HepG2 (cell line): ENCODE results near the gene DENND2A. TPM values are rescaled to one million over a fixed set of nuclear protein-coding genes. Genes with fewer than 3 reads are reported as not detected.

Experiments used
- SP140L ChIP-seq: sonication (generic); formaldehyde crosslinking; IDR thresholded peaks from 2 replicates; pipeline ENCODE4 v1.4.0; 2020; ENCODE audit warnings: missing genetic modification reagents, borderline replicate concordance
- THAP11 ChIP-seq: IDR thresholded peaks from 2 replicates; pipeline ENCODE4 v1.6.1; 2016; ENCODE audit warnings: missing biosample characterization, missing genetic modification reagents
- polyA plus RNA-seq, 8 experiments: library from polyadenylated mRNA; depleted of rRNA in 3 of 8; stranded (reverse) in 7 of 8; unstranded in 1 of 8; fragments of >200 nt; fragmentation: Illumina TruSeq in 4 of 8; extraction: Trizol in 4 of 8; gene quantifications; 2 replicates each; pipeline versions ENCODE4 v1.2.1 to v1.2.3, GENCODE V29; 2011 to 2016; ENCODE audit warnings: low read depth in 4 of 8, missing spikeins in 1 of 8, mixed read lengths in 1 of 8; ENCODE audit not compliant: insufficient read depth in 1 of 8
- total RNA-seq, 5 experiments: library from RNA; depleted of rRNA; stranded (reverse); fragments of >200 nt; fragmentation: Illumina TruSeq; extraction: Trizol; gene quantifications; 2 replicates each; pipeline ENCODE4 v1.2.3, GENCODE V29; 2016; ENCODE audit warnings: low read depth in 1 of 5
- TF ChIP-seq, protein P1 (sequence below): sonication (generic); formaldehyde crosslinking; conservative IDR thresholded peaks from 2 replicates; pipeline ENCODE4 v1.8.1; 2023; ENCODE audit warnings: missing genetic modification reagents
- TF ChIP-seq, protein P2 (sequence below), 2 experiments: sonication (generic) in 1 of 2; formaldehyde crosslinking in 1 of 2; IDR thresholded peaks; 2 replicates each; pipeline versions ENCODE4 v1.5.1 to v1.6.1; 2011 to 2020; ENCODE audit warnings: borderline replicate concordance in 1 of 2, low read depth in 1 of 2, low read length in 1 of 2, mild to moderate bottlenecking in 1 of 2, missing genetic modification reagents in 1 of 2, moderate library complexity in 1 of 2
- TF ChIP-seq, protein P3 (sequence below): sonication (generic); formaldehyde crosslinking; IDR thresholded peaks from 2 replicates; pipeline ENCODE4 v1.8.1; 2023; ENCODE audit warnings: missing genetic modification reagents, inconsistent platforms, borderline replicate concordance
- TF ChIP-seq, protein P4 (sequence below): sonication (generic); formaldehyde crosslinking; IDR thresholded peaks from 2 replicates; pipeline ENCODE4 v1.5.0; 2020; ENCODE audit warnings: missing genetic modification reagents

DENND2A gene
- total and polyA plus RNA-seq, 2 of the 13 experiments (the other 11 are each of a cell fraction or from before 2014, with no cell fraction given): not detected

DNA sequence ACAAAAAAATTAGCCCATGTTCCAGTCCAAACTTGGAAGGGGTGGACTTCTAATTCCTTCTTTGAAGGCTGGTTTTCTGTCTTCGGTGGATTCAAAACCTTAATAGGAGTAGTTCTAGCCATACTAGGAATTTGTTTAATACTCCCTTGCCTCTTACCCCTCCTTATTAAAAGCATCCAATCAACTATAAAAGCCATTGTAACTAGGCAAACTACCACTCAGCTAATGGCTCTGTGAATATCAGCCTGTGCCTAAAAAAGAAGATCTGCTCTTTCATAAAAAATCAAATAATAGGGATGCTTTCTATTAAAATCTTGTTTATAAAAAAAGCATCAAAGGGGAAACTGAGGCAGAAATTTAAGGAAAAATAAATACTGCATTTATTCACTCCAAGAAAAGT is 28.0 kb upstream of the DENND2A start (continued):
- TF ChIP-seq, protein P1, sequence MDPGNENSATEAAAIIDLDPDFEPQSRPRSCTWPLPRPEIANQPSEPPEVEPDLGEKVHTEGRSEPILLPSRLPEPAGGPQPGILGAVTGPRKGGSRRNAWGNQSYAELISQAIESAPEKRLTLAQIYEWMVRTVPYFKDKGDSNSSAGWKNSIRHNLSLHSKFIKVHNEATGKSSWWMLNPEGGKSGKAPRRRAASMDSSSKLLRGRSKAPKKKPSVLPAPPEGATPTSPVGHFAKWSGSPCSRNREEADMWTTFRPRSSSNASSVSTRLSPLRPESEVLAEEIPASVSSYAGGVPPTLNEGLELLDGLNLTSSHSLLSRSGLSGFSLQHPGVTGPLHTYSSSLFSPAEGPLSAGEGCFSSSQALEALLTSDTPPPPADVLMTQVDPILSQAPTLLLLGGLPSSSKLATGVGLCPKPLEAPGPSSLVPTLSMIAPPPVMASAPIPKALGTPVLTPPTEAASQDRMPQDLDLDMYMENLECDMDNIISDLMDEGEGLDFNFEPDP (CRISPR knock-in tag): no peak
- TF ChIP-seq THAP11 (CRISPR knock-in tag): no peak
- TF ChIP-seq, protein P2, sequence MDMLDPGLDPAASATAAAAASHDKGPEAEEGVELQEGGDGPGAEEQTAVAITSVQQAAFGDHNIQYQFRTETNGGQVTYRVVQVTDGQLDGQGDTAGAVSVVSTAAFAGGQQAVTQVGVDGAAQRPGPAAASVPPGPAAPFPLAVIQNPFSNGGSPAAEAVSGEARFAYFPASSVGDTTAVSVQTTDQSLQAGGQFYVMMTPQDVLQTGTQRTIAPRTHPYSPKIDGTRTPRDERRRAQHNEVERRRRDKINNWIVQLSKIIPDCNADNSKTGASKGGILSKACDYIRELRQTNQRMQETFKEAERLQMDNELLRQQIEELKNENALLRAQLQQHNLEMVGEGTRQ (IDR thresholded peaks at IDR 0.05; ENCODE audit: low read depth, low read length): no peak
- TF ChIP-seq, protein P2 (CRISPR knock-in tag; IDR thresholded peaks at IDR 0.05; ENCODE audit: borderline replicate concordance): no peak
- TF ChIP-seq, protein P3, sequence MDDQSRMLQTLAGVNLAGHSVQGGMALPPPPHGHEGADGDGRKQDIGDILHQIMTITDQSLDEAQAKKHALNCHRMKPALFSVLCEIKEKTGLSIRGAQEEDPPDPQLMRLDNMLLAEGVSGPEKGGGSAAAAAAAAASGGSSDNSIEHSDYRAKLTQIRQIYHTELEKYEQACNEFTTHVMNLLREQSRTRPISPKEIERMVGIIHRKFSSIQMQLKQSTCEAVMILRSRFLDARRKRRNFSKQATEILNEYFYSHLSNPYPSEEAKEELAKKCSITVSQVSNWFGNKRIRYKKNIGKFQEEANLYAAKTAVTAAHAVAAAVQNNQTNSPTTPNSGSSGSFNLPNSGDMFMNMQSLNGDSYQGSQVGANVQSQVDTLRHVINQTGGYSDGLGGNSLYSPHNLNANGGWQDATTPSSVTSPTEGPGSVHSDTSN (CRISPR knock-in tag): no peak
- TF ChIP-seq SP140L (CRISPR knock-in tag): no peak
- TF ChIP-seq, protein P4, sequence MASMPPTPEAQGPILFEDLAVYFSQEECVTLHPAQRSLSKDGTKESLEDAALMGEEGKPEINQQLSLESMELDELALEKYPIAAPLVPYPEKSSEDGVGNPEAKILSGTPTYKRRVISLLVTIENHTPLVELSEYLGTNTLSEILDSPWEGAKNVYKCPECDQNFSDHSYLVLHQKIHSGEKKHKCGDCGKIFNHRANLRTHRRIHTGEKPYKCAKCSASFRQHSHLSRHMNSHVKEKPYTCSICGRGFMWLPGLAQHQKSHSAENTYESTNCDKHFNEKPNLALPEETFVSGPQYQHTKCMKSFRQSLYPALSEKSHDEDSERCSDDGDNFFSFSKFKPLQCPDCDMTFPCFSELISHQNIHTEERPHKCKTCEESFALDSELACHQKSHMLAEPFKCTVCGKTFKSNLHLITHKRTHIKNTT (CRISPR knock-in tag): no peak
